GM23338 (cell line): Measurements from ENCODE around the gene CDC42EP5. TPM values are rescaled to one million over a fixed set of nuclear protein-coding genes. Genes with fewer than 3 reads are reported as not detected.

Experiments used
- ATAC-seq: fragments of 200-7000 bp; cut with Tn5 transposase; 3 replicates; pipeline ENCODE4 v1.9.1; 2020
- DNase-seq: peaks from one replicate; pipeline ENCODE4 v3.0.0-alpha.2; 2015; ENCODE audit warnings: low spot score
- H2AFZ ChIP-seq: fragments of 200-600 bp; sonication (generic); 2 replicates; pipeline ENCODE4 v1.8.0; 2016; ENCODE audit warnings: antibody characterized with exemption, mild to moderate bottlenecking, moderate library complexity
- H3F3A ChIP-seq: fragments of 200-600 bp; sonication (generic); replicated peaks from 2 replicates; pipeline ENCODE4 v1.8.0; 2017; ENCODE audit warnings: antibody characterized with exemption, mixed run types, low read depth
- H3K27ac ChIP-seq: fragments of 200-600 bp; sonication (generic); 2 replicates; pipeline ENCODE4 v1.6.1; 2016; ENCODE audit warnings: low read depth
- H3K27me3 ChIP-seq: fragments of 200-600 bp; sonication (generic); 2 replicates; pipeline ENCODE4 v1.8.0; 2016; ENCODE audit warnings: mild to moderate bottlenecking, mixed run types, moderate library complexity; ENCODE audit not compliant: insufficient read depth
- H3K36me3 ChIP-seq: fragments of 200-600 bp; sonication (generic); 2 replicates; pipeline ENCODE4 v1.8.0; 2016; ENCODE audit warnings: mild to moderate bottlenecking; ENCODE audit not compliant: insufficient read depth
- H3K4me1 ChIP-seq: fragments of 200-600 bp; sonication (generic); 2 replicates; pipeline ENCODE4 v1.8.0; 2016; ENCODE audit warnings: mild to moderate bottlenecking, moderate library complexity; ENCODE audit not compliant: insufficient read depth
- H3K4me2 ChIP-seq: fragments of 200-600 bp; sonication (generic); 2 replicates; pipeline ENCODE4 v1.7.1; 2017; ENCODE audit warnings: mixed run types
- H3K4me3 ChIP-seq: fragments of 200-600 bp; sonication (generic); 2 replicates; pipeline ENCODE4 v1.6.1; 2016; ENCODE audit warnings: mixed run types
- H3K79me2 ChIP-seq: fragments of 200-600 bp; sonication (generic); replicated peaks from 2 replicates; pipeline ENCODE4 v1.8.0; 2017; ENCODE audit warnings: mild to moderate bottlenecking; ENCODE audit not compliant: insufficient read depth
- H3K9me2 ChIP-seq: fragments of 200-600 bp; sonication (generic); 2 replicates; pipeline ENCODE4 v1.8.0; 2017; ENCODE audit not compliant: insufficient read depth
- H4K20me1 ChIP-seq: fragments of 200-600 bp; sonication (generic); replicated peaks from 2 replicates; pipeline ENCODE4 v1.8.0; 2017; ENCODE audit warnings: mild to moderate bottlenecking; ENCODE audit not compliant: insufficient read depth
- H3K27ac Mint-ChIP-seq: 2 replicates; pipeline ENCODE4 v1.8.0; 2020; ENCODE audit warnings: inconsistent platforms, mild to moderate bottlenecking, moderate library complexity, mixed read lengths
- H3K27me3 Mint-ChIP-seq: 3 replicates; pipeline ENCODE4 v1.8.0; 2022; ENCODE audit warnings: low read depth, mild to moderate bottlenecking, moderate library complexity, mixed read lengths, inconsistent platforms; ENCODE audit not compliant: insufficient read depth, poor library complexity
- H3K36me3 Mint-ChIP-seq: 3 replicates; pipeline ENCODE4 v1.8.0; 2021; ENCODE audit warnings: low read depth, mild to moderate bottlenecking, inconsistent platforms, moderate library complexity, mixed read lengths
- H3K4me1 Mint-ChIP-seq: 3 replicates; pipeline ENCODE4 v1.8.0; 2020; ENCODE audit warnings: mild to moderate bottlenecking, inconsistent platforms, mixed read lengths
- H3K4me3 Mint-ChIP-seq: 3 replicates; pipeline ENCODE4 v1.8.0; 2021; ENCODE audit warnings: moderate library complexity, mild to moderate bottlenecking, inconsistent platforms, mixed read lengths
- H3K9me3 Mint-ChIP-seq: 3 replicates; pipeline ENCODE4 v1.8.0; 2020; ENCODE audit warnings: moderate library complexity, mild to moderate bottlenecking, inconsistent platforms, mixed read lengths
- CREB1 ChIP-seq: fragments of 250-450 bp; sonication (Bioruptor Pico); IDR thresholded peaks from 2 replicates; pipeline ENCODE4 v1.5.0; 2020; ENCODE audit warnings: low read depth, mild to moderate bottlenecking, moderate library complexity
- EZH2 ChIP-seq: fragments of 200-600 bp; sonication (generic); IDR thresholded peaks from one replicate; pipeline ENCODE4 v1.8.0; 2017; ENCODE audit warnings: antibody characterized with exemption, mild to moderate bottlenecking, low read depth; ENCODE audit not compliant: unreplicated experiment
- EZH2phosphoT487 ChIP-seq: fragments of 200-600 bp; sonication (generic); IDR thresholded peaks from one replicate; pipeline ENCODE4 v1.8.1; 2018; ENCODE audit warnings: antibody characterized with exemption; ENCODE audit not compliant: unreplicated experiment
- JUNB ChIP-seq: IDR thresholded peaks from one replicate; pipeline ENCODE4 v1.6.1; 2016; ENCODE audit warnings: antibody characterized with exemption; ENCODE audit not compliant: unreplicated experiment
- NANOG ChIP-seq: IDR thresholded peaks from 2 replicates; pipeline ENCODE4 v1.6.1; 2016; ENCODE audit warnings: antibody characterized with exemption, borderline replicate concordance
- POLR2AphosphoS5 ChIP-seq: IDR thresholded peaks from 2 replicates; pipeline ENCODE4 v1.6.1; 2016; ENCODE audit warnings: antibody characterized with exemption, low read depth
- REST ChIP-seq: IDR thresholded peaks from one replicate; pipeline ENCODE4 v1.6.1; 2018; ENCODE audit warnings: antibody characterized with exemption; ENCODE audit not compliant: unreplicated experiment
- STAT1 ChIP-seq: IDR thresholded peaks from one replicate; pipeline ENCODE4 v1.6.1; 2016; ENCODE audit warnings: antibody characterized with exemption; ENCODE audit not compliant: unreplicated experiment
- ZNF114 ChIP-seq: fragments of 250-450 bp; sonication (Bioruptor Pico); IDR thresholded peaks from 2 replicates; pipeline ENCODE4 v1.5.0; 2020; ENCODE audit warnings: mild to moderate bottlenecking, moderate library complexity
- ZNF331 ChIP-seq: fragments of 250-450 bp; sonication (Bioruptor Pico); IDR thresholded peaks from 2 replicates; pipeline ENCODE4 v1.5.0; 2020; ENCODE audit warnings: low read depth, mild to moderate bottlenecking, moderate library complexity
- polyA plus RNA-seq: library from polyadenylated mRNA; unstranded; fragments of >200 nt; fragmentation: Nextera tagmentation; extraction: Ambion mirVana; gene quantifications from 2 replicates; pipeline ENCODE4 v1.2.1, GENCODE V29; 2016
- total RNA-seq: library from RNA; depleted of rRNA; stranded (reverse); fragments of >200 nt; shearing (Covaris generic); gene quantifications from 2 replicates; pipeline ENCODE4 v1.2.3, GENCODE V29; 2014
- TF ChIP-seq, protein P1 (sequence below): IDR thresholded peaks from 2 replicates; pipeline ENCODE4 v1.6.1; 2016; ENCODE audit warnings: antibody characterized with exemption
- TF ChIP-seq, protein P2 (sequence below): fragments of 250-450 bp; sonication (Bioruptor Pico); IDR thresholded peaks from 2 replicates; pipeline ENCODE4 v1.5.0; 2020; ENCODE audit warnings: mild to moderate bottlenecking, moderate library complexity
- TF ChIP-seq, protein P3 (sequence below), 2 experiments: fragments of 200-600 bp in 1 of 2; sonication (generic) in 1 of 2; conservative IDR thresholded peaks; 2 replicates each; pipeline versions ENCODE4 v1.5.1 to v1.6.1; 2016 to 2017; ENCODE audit warnings: antibody characterized with exemption in 2 of 2, low read depth in 2 of 2, mild to moderate bottlenecking in 2 of 2, moderate library complexity in 1 of 2

The CDC42EP5 gene
- total and polyA plus RNA-seq, 2 experiments from 2014 or later = 1.4 to 3.4 TPM

DNA sequence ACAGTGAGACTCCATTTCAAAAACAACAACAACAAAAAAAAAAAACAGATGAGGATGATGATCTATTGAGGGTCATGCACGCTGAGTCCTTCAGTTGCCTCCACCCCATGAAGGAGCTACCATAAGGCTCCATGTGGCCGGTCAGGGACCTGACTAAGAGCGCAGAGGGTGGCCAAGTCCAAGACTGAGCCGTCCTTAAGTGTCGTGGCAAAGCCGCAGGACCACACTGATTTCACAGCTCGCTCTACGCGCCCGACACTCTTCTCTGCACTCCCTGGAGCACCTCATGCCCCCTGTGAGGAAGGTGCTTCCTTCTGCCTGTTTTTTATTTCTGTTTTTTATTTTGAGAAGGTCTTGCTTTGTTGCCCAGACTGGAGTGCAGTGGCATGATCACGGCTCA, 45.5 kb downstream of the CDC42EP5 start:
- Histone ChIP-seq H2AFZ (no peak overlapping the region), H3K4me2 (no peak overlapping the region), H3K4me1 (no peaks in the 10 kb centered on the region; the same call in 1 of the 2 replicates), H3F3A (no peaks in the 10 kb centered on the region), H3K27ac (no peak overlapping the region), H3K36me3 (no peaks in the 10 kb centered on the region), H3K27me3 (no peaks in the 10 kb centered on the region), H3K4me3 (no peak overlapping the region), H4K20me1 (no peaks in the 10 kb centered on the region; the same call in 1 of the 2 replicates), H3K79me2 (no peaks in the 10 kb centered on the region), H3K9me2 (no peaks in the 10 kb centered on the region)
- DNase-seq (no peak), ATAC-seq (no peak)
- Mint-ChIP-seq H3K9me3 (no peaks in the 10 kb centered on the region; the same call in 2 of the 3 replicates), H3K27ac (no peak overlapping the region), H3K4me3 (no peak overlapping the region), H3K36me3 (peaks cover 50% of the 10 kb centered on the region), H3K4me1 (peaks cover 18% of the 10 kb centered on the region), H3K27me3 (peaks cover 27% of the 10 kb centered on the region)
- TF ChIP-seq NANOG (no peak), STAT1 (no peak), EZH2phosphoT487 (no peak), REST (no peak), ZNF331 (CRISPR knock-in tag) (no peak), CREB1 (CRISPR knock-in tag) (no peak), POLR2AphosphoS5 (no peak), EZH2 (no peak), ZNF114 (CRISPR knock-in tag) (no peak), JUNB (no peak)
- TF ChIP-seq, protein P1, sequence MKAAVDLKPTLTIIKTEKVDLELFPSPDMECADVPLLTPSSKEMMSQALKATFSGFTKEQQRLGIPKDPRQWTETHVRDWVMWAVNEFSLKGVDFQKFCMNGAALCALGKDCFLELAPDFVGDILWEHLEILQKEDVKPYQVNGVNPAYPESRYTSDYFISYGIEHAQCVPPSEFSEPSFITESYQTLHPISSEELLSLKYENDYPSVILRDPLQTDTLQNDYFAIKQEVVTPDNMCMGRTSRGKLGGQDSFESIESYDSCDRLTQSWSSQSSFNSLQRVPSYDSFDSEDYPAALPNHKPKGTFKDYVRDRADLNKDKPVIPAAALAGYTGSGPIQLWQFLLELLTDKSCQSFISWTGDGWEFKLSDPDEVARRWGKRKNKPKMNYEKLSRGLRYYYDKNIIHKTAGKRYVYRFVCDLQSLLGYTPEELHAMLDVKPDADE = no peak
- TF ChIP-seq, protein P2, sequence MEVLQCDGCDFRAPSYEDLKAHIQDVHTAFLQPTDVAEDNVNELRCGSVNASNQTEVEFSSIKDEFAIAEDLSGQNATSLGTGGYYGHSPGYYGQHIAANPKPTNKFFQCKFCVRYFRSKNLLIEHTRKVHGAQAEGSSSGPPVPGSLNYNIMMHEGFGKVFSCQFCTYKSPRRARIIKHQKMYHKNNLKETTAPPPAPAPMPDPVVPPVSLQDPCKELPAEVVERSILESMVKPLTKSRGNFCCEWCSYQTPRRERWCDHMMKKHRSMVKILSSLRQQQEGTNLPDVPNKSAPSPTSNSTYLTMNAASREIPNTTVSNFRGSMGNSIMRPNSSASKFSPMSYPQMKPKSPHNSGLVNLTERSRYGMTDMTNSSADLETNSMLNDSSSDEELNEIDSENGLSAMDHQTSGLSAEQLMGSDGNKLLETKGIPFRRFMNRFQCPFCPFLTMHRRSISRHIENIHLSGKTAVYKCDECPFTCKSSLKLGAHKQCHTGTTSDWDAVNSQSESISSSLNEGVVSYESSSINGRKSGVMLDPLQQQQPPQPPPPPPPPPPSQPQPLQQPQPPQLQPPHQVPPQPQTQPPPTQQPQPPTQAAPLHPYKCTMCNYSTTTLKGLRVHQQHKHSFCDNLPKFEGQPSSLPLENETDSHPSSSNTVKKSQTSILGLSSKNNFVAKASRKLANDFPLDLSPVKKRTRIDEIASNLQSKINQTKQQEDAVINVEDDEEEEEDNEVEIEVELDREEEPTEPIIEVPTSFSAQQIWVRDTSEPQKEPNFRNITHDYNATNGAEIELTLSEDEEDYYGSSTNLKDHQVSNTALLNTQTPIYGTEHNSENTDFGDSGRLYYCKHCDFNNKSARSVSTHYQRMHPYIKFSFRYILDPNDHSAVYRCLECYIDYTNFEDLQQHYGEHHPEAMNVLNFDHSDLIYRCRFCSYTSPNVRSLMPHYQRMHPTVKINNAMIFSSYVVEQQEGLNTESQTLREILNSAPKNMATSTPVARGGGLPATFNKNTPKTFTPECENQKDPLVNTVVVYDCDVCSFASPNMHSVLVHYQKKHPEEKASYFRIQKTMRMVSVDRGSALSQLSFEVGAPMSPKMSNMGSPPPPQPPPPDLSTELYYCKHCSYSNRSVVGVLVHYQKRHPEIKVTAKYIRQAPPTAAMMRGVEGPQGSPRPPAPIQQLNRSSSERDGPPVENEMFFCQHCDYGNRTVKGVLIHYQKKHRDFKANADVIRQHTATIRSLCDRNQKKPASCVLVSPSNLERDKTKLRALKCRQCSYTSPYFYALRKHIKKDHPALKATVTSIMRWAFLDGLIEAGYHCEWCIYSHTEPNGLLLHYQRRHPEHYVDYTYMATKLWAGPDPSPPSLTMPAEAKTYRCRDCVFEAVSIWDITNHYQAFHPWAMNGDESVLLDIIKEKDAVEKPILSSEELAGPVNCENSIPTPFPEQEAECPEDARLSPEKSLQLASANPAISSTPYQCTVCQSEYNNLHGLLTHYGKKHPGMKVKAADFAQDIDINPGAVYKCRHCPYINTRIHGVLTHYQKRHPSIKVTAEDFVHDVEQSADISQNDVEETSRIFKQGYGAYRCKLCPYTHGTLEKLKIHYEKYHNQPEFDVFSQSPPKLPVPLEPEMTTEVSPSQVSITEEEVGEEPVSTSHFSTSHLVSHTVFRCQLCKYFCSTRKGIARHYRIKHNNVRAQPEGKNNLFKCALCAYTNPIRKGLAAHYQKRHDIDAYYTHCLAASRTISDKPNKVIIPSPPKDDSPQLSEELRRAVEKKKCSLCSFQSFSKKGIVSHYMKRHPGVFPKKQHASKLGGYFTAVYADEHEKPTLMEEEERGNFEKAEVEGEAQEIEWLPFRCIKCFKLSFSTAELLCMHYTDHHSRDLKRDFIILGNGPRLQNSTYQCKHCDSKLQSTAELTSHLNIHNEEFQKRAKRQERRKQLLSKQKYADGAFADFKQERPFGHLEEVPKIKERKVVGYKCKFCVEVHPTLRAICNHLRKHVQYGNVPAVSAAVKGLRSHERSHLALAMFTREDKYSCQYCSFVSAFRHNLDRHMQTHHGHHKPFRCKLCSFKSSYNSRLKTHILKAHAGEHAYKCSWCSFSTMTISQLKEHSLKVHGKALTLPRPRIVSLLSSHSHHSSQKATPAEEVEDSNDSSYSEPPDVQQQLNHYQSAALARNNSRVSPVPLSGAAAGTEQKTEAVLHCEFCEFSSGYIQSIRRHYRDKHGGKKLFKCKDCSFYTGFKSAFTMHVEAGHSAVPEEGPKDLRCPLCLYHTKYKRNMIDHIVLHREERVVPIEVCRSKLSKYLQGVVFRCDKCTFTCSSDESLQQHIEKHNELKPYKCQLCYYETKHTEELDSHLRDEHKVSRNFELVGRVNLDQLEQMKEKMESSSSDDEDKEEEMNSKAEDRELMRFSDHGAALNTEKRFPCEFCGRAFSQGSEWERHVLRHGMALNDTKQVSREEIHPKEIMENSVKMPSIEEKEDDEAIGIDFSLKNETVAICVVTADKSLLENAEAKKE = no peak
- TF ChIP-seq, protein P3, sequence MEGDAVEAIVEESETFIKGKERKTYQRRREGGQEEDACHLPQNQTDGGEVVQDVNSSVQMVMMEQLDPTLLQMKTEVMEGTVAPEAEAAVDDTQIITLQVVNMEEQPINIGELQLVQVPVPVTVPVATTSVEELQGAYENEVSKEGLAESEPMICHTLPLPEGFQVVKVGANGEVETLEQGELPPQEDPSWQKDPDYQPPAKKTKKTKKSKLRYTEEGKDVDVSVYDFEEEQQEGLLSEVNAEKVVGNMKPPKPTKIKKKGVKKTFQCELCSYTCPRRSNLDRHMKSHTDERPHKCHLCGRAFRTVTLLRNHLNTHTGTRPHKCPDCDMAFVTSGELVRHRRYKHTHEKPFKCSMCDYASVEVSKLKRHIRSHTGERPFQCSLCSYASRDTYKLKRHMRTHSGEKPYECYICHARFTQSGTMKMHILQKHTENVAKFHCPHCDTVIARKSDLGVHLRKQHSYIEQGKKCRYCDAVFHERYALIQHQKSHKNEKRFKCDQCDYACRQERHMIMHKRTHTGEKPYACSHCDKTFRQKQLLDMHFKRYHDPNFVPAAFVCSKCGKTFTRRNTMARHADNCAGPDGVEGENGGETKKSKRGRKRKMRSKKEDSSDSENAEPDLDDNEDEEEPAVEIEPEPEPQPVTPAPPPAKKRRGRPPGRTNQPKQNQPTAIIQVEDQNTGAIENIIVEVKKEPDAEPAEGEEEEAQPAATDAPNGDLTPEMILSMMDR (conservative IDR thresholded peaks at IDR 0.05; ENCODE audit: low read depth in 2 of 2) = no peak
